B cell (primary cell): ENCODE results near the gene HOXA11. TPM values are rescaled to one million over a fixed set of nuclear protein-coding genes. Genes with fewer than 3 reads are reported as not detected.
A peak's percentile ranks its signal among the peaks of the same experiment; 100 is the strongest.

ENCODE experiments used
- ATAC-seq: fragments of 200-7000 bp; cut with Tn5 transposase; one replicate; pipeline ENCODE4 v1.10.0; 2021; ENCODE audit warnings: low read depth, mild to moderate bottlenecking, moderate number of reproducible peaks, moderate library complexity
- CTCF ChIA-PET: fragments of 350-600 bp; sonication (Branson Sonifier 250); formaldehyde crosslinking; loops from one replicate; lab custom pipeline; 2021; ENCODE audit warnings: antibody characterized with exemption, inconsistent platforms; lab: Charles Lee
- POLR2A ChIA-PET: fragments of 350-600 bp; sonication (Branson Sonifier 250); formaldehyde crosslinking; loops from one replicate; lab custom pipeline; 2021; ENCODE audit warnings: antibody characterized with exemption; lab: Charles Lee
- DNase-seq: peaks from one replicate; pipeline ENCODE4 v3.0.0; 2013
- H2AFZ ChIP-seq: 2 replicates; pipeline ENCODE4 v1.6.1; 2012; ENCODE audit warnings: mild to moderate bottlenecking, low read depth, low read length; ENCODE audit not compliant: insufficient read depth, poor library complexity, severe bottlenecking
- H3K27ac ChIP-seq, 2 donors: 1 replicate in 1 of 2; 2 replicates in 1 of 2; pipeline ENCODE4 v1.5.1; 2012 to 2013; ENCODE audit warnings: low read length in 2 of 2, mild to moderate bottlenecking in 2 of 2, moderate library complexity in 1 of 2
- H3K27me3 ChIP-seq, 4 experiments: fragments of 200-600 bp in 1 of 4; sonication (generic) in 1 of 4; replicated peaks in 1 of 4; 1 replicate in 2 of 4; 2 replicates in 2 of 4; pipeline versions ENCODE4 v1.6.1 to v1.7.0; 2013 to 2016; ENCODE audit warnings: low read length in 3 of 4, mild to moderate bottlenecking in 2 of 4, mixed read lengths in 1 of 4, moderate library complexity in 1 of 4; ENCODE audit not compliant: insufficient read depth in 4 of 4, control insufficient read depth in 3 of 4; ENCODE audit errors: control extremely low read depth in 1 of 4
- H3K36me3 ChIP-seq, 2 experiments: replicated peaks in 1 of 2; 1 replicate in 1 of 2; 2 replicates in 1 of 2; pipeline versions ENCODE4 v1.6.1 to v1.7.1; 2013; ENCODE audit warnings: low read length in 1 of 2; ENCODE audit not compliant: insufficient read depth in 2 of 2, control insufficient read depth in 1 of 2; ENCODE audit errors: control extremely low read depth in 1 of 2, extremely low read depth in 1 of 2
- H3K4me1 ChIP-seq, 2 donors: fragments of 200-600 bp in 1 of 2; sonication (generic) in 1 of 2; 1 replicate in 1 of 2; 2 replicates in 1 of 2; pipeline versions ENCODE4 v1.5.1 to v1.6.1; 2013 to 2017; ENCODE audit warnings: low read length in 2 of 2; ENCODE audit not compliant: control insufficient read depth in 2 of 2, insufficient read depth in 2 of 2
- H3K4me2 ChIP-seq: replicated peaks from 2 replicates; pipeline ENCODE3; 2012; ENCODE audit warnings: mild to moderate bottlenecking, low read depth, low read length; ENCODE audit not compliant: poor library complexity, severe bottlenecking
- H3K4me3 ChIP-seq, 5 experiments: fragments of 200-600 bp in 1 of 5; sonication (generic) in 1 of 5; 1 replicate in 3 of 5; 2 replicates in 2 of 5; pipeline versions ENCODE4 v1.5.1 to v1.7.0; 2011 to 2016; ENCODE audit warnings: low read length in 4 of 5, mild to moderate bottlenecking in 4 of 5, low read depth in 2 of 5, control low read depth in 1 of 5, moderate library complexity in 1 of 5; ENCODE audit not compliant: insufficient read depth in 1 of 5; ENCODE audit errors: control extremely low read depth in 1 of 5, extremely low read depth in 1 of 5
- H3K79me2 ChIP-seq: fragments of 200-600 bp; sonication (generic); one replicate; pipeline ENCODE4 v1.6.0; 2016; ENCODE audit warnings: low read length; ENCODE audit not compliant: control insufficient read depth, insufficient read depth
- H3K9ac ChIP-seq: fragments of 200-600 bp; sonication (generic); 2 replicates; pipeline ENCODE4 v1.6.1; 2017; ENCODE audit warnings: mild to moderate bottlenecking, low read length, moderate library complexity
- H3K9me3 ChIP-seq, 3 donors: one replicate each; pipeline versions ENCODE4 v1.6.1 to v1.7.1; 2013; ENCODE audit warnings: low read length in 2 of 3; ENCODE audit not compliant: control insufficient read depth in 2 of 3, insufficient read depth in 1 of 3; ENCODE audit errors: control extremely low read depth in 1 of 3
- H4K20me1 ChIP-seq: 2 replicates; pipeline ENCODE4 v1.6.0; 2012; ENCODE audit warnings: mild to moderate bottlenecking, low read length; ENCODE audit not compliant: insufficient read depth, control insufficient read depth, poor library complexity, severe bottlenecking
- H3K27ac Mint-ChIP-seq: one replicate; pipeline ENCODE4 v1.8.0; 2021; ENCODE audit warnings: mixed read lengths
- H3K27me3 Mint-ChIP-seq: one replicate; pipeline ENCODE4 v1.8.0; 2021; ENCODE audit warnings: mixed read lengths
- H3K4me1 Mint-ChIP-seq: one replicate; pipeline ENCODE4 v1.8.0; 2021; ENCODE audit warnings: mixed read lengths
- H3K4me3 Mint-ChIP-seq: one replicate; pipeline ENCODE4 v1.8.0; 2021; ENCODE audit warnings: mixed read lengths
- H3K9me3 Mint-ChIP-seq: one replicate; pipeline ENCODE4 v1.8.0; 2022; ENCODE audit warnings: mixed read lengths; ENCODE audit not compliant: insufficient read depth
- EZH2 ChIP-seq: IDR thresholded peaks from 2 replicates; pipeline ENCODE4 v1.6.1; 2012; ENCODE audit warnings: borderline replicate concordance, low read depth, mild to moderate bottlenecking, moderate library complexity, low read length; ENCODE audit not compliant: insufficient read depth, poor library complexity, severe bottlenecking
- WGBS: methylation state at CpG from one replicate; pipeline ENCODE4 v1.1.5; 2013; ENCODE audit warnings: missing lambda C conversion rate; ENCODE audit not compliant: insufficient coverage; 5-methylcytosine and 5-hydroxymethylcytosine counted together
- intact Hi-C: fragments of 100-400 bp; cut with micrococcal nuclease; formaldehyde crosslinking; loops from one replicate; pipeline ENCODE4 v1.10.0; 2022
- polyA plus RNA-seq: library from polyadenylated mRNA; depleted of rRNA; stranded (reverse); fragments of >200 nt; gene quantifications from 2 replicates; pipeline ENCODE4 v1.2.3, GENCODE V29; 2012
- total RNA-seq, 2 donors: library from RNA; stranded (reverse); fragments of 120-200 nt in 1 of 2; gene quantifications; 1 replicate in 1 of 2; 2 replicates in 1 of 2; pipeline versions ENCODE4 v1.2.3 to v1.2.4, GENCODE V29; 2013 to 2022
- TF ChIP-seq, protein P1 (sequence below): fragments of 200-600 bp; IDR thresholded peaks from one replicate; pipeline ENCODE4 v1.8.0; 2022; ENCODE audit warnings: antibody characterized with exemption, mild to moderate bottlenecking

HOXA11 gene
- total and polyA plus RNA-seq, 2 donors (not counting 1 experiment from before 2014, with no cell fraction given): not detected

GRCh38 chr7:27173511-27173955, 11.5 kb downstream of the HOXA11 start:
- ATAC-seq (peak; percentile 85), DNase-seq (peak; percentile 75)
- POLR2A ChIA-PET: interaction anchor here (0.8 kb wide), 1 partner anchor 23 kb away, joined by 3 read pairs; no protein-coding TSS in a partner anchor
- H3K9ac ChIP-seq: peak overlapping the region; percentile 61
- H3K4me2 ChIP-seq: peak overlapping the region; percentile 93
- CTCF ChIA-PET: interaction anchor here (0.7 to 1.9 kb wide), 5 partner anchors 8 to 24 kb away, joined by 3 to 5 read pairs (median 3); no protein-coding TSS in a partner anchor
- Mint-ChIP-seq H3K4me1 (peaks cover 19% of the 10 kb centered on the region), H3K27ac (no peak overlapping the region), H3K4me3 (peak overlapping the region; percentile 54), H3K9me3 (no peaks in the 10 kb centered on the region), H3K27me3 (peaks cover 54% of the 10 kb centered on the region)
- peaks cover 0 to 59% (median 10%) of the 10 kb centered on the region in 3 donors for H3K9me3 ChIP-seq
- H3K4me1 ChIP-seq: peaks cover 36 to 59% of the 10 kb centered on the region in 2 donors
- H4K20me1 ChIP-seq: peaks cover 8% of the 10 kb centered on the region
- peaks cover 0 to 95% (median 79%) of the 10 kb centered on the region in 4 experiments for H3K27me3 ChIP-seq
- H3K79me2 ChIP-seq: no peaks in the 10 kb centered on the region
- no peak overlapping the region for H3K27ac ChIP-seq
- intact Hi-C loops: loop anchor here (1.0 kb wide), 1 partner anchor 11 kb away; no protein-coding TSS in a partner anchor
- H2AFZ ChIP-seq: peak overlapping the region; percentile 64
- H3K36me3 ChIP-seq: no peaks in the 10 kb centered on the region
- TF ChIP-seq, protein P1, sequence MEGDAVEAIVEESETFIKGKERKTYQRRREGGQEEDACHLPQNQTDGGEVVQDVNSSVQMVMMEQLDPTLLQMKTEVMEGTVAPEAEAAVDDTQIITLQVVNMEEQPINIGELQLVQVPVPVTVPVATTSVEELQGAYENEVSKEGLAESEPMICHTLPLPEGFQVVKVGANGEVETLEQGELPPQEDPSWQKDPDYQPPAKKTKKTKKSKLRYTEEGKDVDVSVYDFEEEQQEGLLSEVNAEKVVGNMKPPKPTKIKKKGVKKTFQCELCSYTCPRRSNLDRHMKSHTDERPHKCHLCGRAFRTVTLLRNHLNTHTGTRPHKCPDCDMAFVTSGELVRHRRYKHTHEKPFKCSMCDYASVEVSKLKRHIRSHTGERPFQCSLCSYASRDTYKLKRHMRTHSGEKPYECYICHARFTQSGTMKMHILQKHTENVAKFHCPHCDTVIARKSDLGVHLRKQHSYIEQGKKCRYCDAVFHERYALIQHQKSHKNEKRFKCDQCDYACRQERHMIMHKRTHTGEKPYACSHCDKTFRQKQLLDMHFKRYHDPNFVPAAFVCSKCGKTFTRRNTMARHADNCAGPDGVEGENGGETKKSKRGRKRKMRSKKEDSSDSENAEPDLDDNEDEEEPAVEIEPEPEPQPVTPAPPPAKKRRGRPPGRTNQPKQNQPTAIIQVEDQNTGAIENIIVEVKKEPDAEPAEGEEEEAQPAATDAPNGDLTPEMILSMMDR: no peak
- peak; percentile 40 for TF ChIP-seq EZH2
- H3K4me3 ChIP-seq: peak overlapping the region in 3 of 5 experiments; percentile 36 to 55 (median 51)
- WGBS: 3% methylated on average over 59 of the region's 59 CpGs

GRCh38 chr7:27172823-27173510, 12.1 kb downstream of the HOXA11 start:
- CTCF ChIA-PET: interaction anchor here (0.7 to 2.8 kb wide), 8 partner anchors 9 to 1306 kb away, joined by 3 to 10 read pairs (median 4); no protein-coding TSS in a partner anchor
- no peak overlapping the region for H3K27ac Mint-ChIP-seq
- H3K4me2 ChIP-seq: peak overlapping the region; percentile 93

More at GRCh38 chr7:27172823-27173510, 12.1 kb downstream of the HOXA11 start:
- Histone ChIP-seq H4K20me1 (peaks cover 8% of the 10 kb centered on the region), H3K9me3 (peaks cover 0 to 64% (median 15%) of the 10 kb centered on the region in 3 donors), H3K27ac (no peak overlapping the region), H3K4me1 (peaks cover 38 to 63% of the 10 kb centered on the region in 2 donors), H3K79me2 (no peaks in the 10 kb centered on the region), H3K4me3 (peak overlapping the region in 3 of 5 experiments; percentile 36 to 55 (median 51)), H3K36me3 (no peaks in the 10 kb centered on the region), H3K27me3 (peaks cover 0 to 96% (median 81%) of the 10 kb centered on the region in 4 experiments), H2AFZ (peak overlapping the region; percentile 64), H3K9ac (peak overlapping the region; percentile 61)
- no peak for TF ChIP-seq EZH2
- TF ChIP-seq, protein P1: no peak
- Mint-ChIP-seq H3K27me3 (peaks cover 55% of the 10 kb centered on the region), H3K9me3 (no peaks in the 10 kb centered on the region), H3K4me1 (peaks cover 19% of the 10 kb centered on the region), H3K4me3 (peak overlapping the region; percentile 54)
- POLR2A ChIA-PET: interaction anchor here (0.8 kb wide), 1 partner anchor 22 kb away, joined by 3 read pairs; no protein-coding TSS in a partner anchor
- ATAC-seq (no peak), DNase-seq (no peak)
- intact Hi-C loops: loop anchor here (1.0 kb wide), 1 partner anchor 11 kb away; no protein-coding TSS in a partner anchor
- WGBS: 3% methylated on average over 56 of the region's 58 CpGs
